Measurements from ENCODE around the gene WDCP.

DNA sequence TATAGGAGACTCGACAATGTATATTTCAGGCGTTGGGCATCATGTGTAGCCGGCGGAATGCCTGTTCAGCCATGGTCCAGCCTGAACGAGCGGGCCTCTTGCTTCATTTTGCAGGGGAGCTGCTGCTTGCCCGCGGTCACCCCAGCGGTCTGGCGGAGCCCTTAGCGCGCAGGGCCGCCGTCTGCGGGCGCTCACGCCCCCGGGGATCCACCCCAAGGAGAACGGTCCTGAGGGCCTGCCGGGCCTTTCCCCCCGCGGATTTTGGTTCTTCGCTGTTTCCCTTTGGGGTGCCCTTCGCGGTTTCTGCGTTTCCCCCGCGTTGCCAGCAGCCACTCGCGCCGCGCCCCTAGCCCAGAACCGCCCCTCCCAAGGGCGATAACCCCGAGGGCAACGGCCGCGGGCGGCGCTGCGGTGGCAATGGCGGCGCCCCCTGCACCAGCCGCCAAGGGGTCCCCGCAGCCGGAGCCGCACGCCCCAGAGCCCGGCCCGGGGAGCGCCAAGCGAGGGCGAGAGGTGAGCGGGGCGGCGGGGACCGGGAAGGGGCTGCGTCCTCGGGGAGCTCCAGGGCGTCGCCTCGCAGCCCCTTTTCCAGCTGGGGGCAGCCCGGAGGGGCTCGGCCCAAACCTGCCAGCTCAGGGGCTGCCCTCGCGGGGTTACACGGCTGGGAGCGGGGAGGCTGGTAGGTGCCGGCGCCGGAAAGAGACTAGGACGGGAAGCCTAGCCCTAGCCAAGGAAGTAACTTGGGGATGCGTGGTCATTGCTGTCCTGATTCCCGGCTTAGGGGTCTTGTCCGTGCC, 37.3 kb downstream of the WDCP start, which contains the start of gene MFSD2B:
- TF ChIP-seq CREB1 (IDR thresholded peaks at IDR 0.05; ENCODE audit: low read depth): no peak
- no peak for TF ChIP-seq EP300 (IDR thresholded peaks at IDR 0.05; ENCODE audit: borderline replicate concordance)
- TF ChIP-seq, protein P1, sequence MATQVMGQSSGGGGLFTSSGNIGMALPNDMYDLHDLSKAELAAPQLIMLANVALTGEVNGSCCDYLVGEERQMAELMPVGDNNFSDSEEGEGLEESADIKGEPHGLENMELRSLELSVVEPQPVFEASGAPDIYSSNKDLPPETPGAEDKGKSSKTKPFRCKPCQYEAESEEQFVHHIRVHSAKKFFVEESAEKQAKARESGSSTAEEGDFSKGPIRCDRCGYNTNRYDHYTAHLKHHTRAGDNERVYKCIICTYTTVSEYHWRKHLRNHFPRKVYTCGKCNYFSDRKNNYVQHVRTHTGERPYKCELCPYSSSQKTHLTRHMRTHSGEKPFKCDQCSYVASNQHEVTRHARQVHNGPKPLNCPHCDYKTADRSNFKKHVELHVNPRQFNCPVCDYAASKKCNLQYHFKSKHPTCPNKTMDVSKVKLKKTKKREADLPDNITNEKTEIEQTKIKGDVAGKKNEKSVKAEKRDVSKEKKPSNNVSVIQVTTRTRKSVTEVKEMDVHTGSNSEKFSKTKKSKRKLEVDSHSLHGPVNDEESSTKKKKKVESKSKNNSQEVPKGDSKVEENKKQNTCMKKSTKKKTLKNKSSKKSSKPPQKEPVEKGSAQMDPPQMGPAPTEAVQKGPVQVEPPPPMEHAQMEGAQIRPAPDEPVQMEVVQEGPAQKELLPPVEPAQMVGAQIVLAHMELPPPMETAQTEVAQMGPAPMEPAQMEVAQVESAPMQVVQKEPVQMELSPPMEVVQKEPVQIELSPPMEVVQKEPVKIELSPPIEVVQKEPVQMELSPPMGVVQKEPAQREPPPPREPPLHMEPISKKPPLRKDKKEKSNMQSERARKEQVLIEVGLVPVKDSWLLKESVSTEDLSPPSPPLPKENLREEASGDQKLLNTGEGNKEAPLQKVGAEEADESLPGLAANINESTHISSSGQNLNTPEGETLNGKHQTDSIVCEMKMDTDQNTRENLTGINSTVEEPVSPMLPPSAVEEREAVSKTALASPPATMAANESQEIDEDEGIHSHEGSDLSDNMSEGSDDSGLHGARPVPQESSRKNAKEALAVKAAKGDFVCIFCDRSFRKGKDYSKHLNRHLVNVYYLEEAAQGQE (IDR thresholded peaks at IDR 0.05; ENCODE audit: low read depth): no peak
- no peak for TF ChIP-seq NFIC (IDR thresholded peaks at IDR 0.05)

All from Ishikawa (cell line).